Neutrophil (primary cell): ENCODE measurements around the gene OAS1.

Experiments used
- H3K27ac ChIP-seq: fragments of 200-600 bp; sonication (generic); 2 replicates; pipeline ENCODE4 v1.5.1; 2016; ENCODE audit warnings: mild to moderate bottlenecking, moderate library complexity
- H3K27me3 ChIP-seq: fragments of 200-600 bp; sonication (generic); 2 replicates; pipeline ENCODE4 v1.6.0; 2016; ENCODE audit warnings: mild to moderate bottlenecking
- H3K36me3 ChIP-seq: fragments of 200-600 bp; sonication (generic); 2 replicates; pipeline ENCODE4 v1.5.1; 2017
- H3K4me1 ChIP-seq, 2 experiments: fragments of 200-600 bp in 1 of 2; sonication (generic) in 1 of 2; 1 replicate in 1 of 2; 2 replicates in 1 of 2; pipeline versions ENCODE4 v1.5.1 to v1.6.1; 2013 to 2016; ENCODE audit warnings: low read depth in 1 of 2, low read length in 1 of 2, mild to moderate bottlenecking in 1 of 2, moderate library complexity in 1 of 2; ENCODE audit not compliant: control insufficient read depth in 1 of 2, insufficient read depth in 1 of 2
- H3K4me3 ChIP-seq, 2 experiments: fragments of 200-600 bp in 1 of 2; sonication (generic) in 1 of 2; 1 replicate in 1 of 2; 2 replicates in 1 of 2; pipeline ENCODE4 v1.5.1; 2013 to 2016; ENCODE audit warnings: low read depth in 1 of 2, low read length in 1 of 2, mild to moderate bottlenecking in 1 of 2, moderate library complexity in 1 of 2
- H3K9me3 ChIP-seq: fragments of 200-600 bp; sonication (generic); 2 replicates; pipeline ENCODE4 v1.5.1; 2016
- CTCF ChIP-seq: fragments of 200-600 bp; sonication (generic); IDR thresholded peaks from 2 replicates; pipeline ENCODE4 v1.5.1; 2016; ENCODE audit warnings: antibody characterized with exemption

Gene OAS1

GRCh38 chr12:112868459-112869041, 38.2 kb upstream of the OAS1 start:
- H3K27me3 ChIP-seq, result peaks cover 33% of the 10 kb centered on the region
- H3K36me3 ChIP-seq, result no peaks in the 10 kb centered on the region
- H3K9me3 ChIP-seq, result no peaks in the 10 kb centered on the region
- no peak overlapping the region for H3K27ac ChIP-seq
- H3K4me1 ChIP-seq, result peaks cover 0 to 5% of the 10 kb centered on the region in 2 experiments
- TF ChIP-seq CTCF, result no peak
- H3K4me3 ChIP-seq, result no peak overlapping the region

- H3K27me3 ChIP-seq, result peaks cover 30% of the 10 kb centered on the region
- no peaks in the 10 kb centered on the region for H3K36me3 ChIP-seq
- H3K4me3 ChIP-seq, result no peak overlapping the region
- H3K27ac ChIP-seq, result no peak overlapping the region
- H3K4me1 ChIP-seq, result peaks cover 0 to 5% of the 10 kb centered on the region in 2 experiments
- no peak for TF ChIP-seq CTCF
- H3K9me3 ChIP-seq, result no peaks in the 10 kb centered on the region
Observed at GRCh38 chr12:112869091-112869490, 37.7 kb upstream of the OAS1 start.

- Histone ChIP-seq H3K27me3 (peaks cover 27% of the 10 kb centered on the region), H3K9me3 (no peaks in the 10 kb centered on the region), H3K4me1 (peaks cover 0 to 5% of the 10 kb centered on the region in 2 experiments), H3K4me3 (no peak overlapping the region), H3K27ac (no peak overlapping the region), H3K36me3 (no peaks in the 10 kb centered on the region)
- no peak for TF ChIP-seq CTCF
Observed at GRCh38 chr12:112869778-112870177, 37.0 kb upstream of the OAS1 start.

- Histone ChIP-seq H3K27ac (no peak overlapping the region), H3K9me3 (no peaks in the 10 kb centered on the region), H3K36me3 (no peaks in the 10 kb centered on the region), H3K4me3 (no peak overlapping the region), H3K27me3 (peaks cover 23% of the 10 kb centered on the region), H3K4me1 (peaks cover 0 to 5% of the 10 kb centered on the region in 2 experiments)
- TF ChIP-seq CTCF, result no peak
Observed at GRCh38 chr12:112870267-112870980, 36.3 kb upstream of the OAS1 start.

- Histone ChIP-seq H3K27me3 (peaks cover 49% of the 10 kb centered on the region), H3K9me3 (no peaks in the 10 kb centered on the region), H3K4me3 (no peak overlapping the region), H3K36me3 (no peaks in the 10 kb centered on the region), H3K4me1 (peaks cover 0 to 3% of the 10 kb centered on the region in 2 experiments), H3K27ac (no peak overlapping the region)
- TF ChIP-seq CTCF, result no peak
Observed at GRCh38 chr12:112875608-112876007, 31.2 kb upstream of the OAS1 start.
